H1 (cell line): ENCODE results near the gene PCDHGA1.

Source experiments
- EZH2 ChIP-seq: fragments of 200-600 bp; sonication (generic); IDR thresholded peaks from 2 replicates; pipeline ENCODE4 v1.7.1; 2012; ENCODE audit warnings: low read depth, mild to moderate bottlenecking, moderate library complexity, low read length, inconsistent platforms; ENCODE audit not compliant: severe bottlenecking
- HDAC2 ChIP-seq, 2 experiments: fragments of 300-600 bp in 1 of 2; sonication (generic) in 1 of 2; IDR thresholded peaks; 2 replicates each; pipeline ENCODE4 v1.6.1; 2011 to 2012; ENCODE audit warnings: low read depth in 2 of 2, low read length in 2 of 2, mild to moderate bottlenecking in 2 of 2, moderate library complexity in 2 of 2, borderline replicate concordance in 1 of 2, inconsistent platforms in 1 of 2
- JUND ChIP-seq: IDR thresholded peaks from 2 replicates; pipeline ENCODE4 v1.6.1; 2011; ENCODE audit warnings: mild to moderate bottlenecking, improper control_type of control experiment, low read length
- POLR2A ChIP-seq, 2 experiments: IDR thresholded peaks; 1 replicate in 1 of 2; 2 replicates in 1 of 2; pipeline ENCODE4 v1.6.1; 2011; ENCODE audit warnings: low read depth in 2 of 2, low read length in 2 of 2, mild to moderate bottlenecking in 2 of 2; ENCODE audit errors: control extremely low read depth in 1 of 2
- POLR2AphosphoS5 ChIP-seq: IDR thresholded peaks from 2 replicates; pipeline ENCODE4 v1.6.1; 2011; ENCODE audit warnings: low read depth, low read length
- RFX5 ChIP-seq: IDR thresholded peaks from 2 replicates; pipeline ENCODE4 v1.6.1; 2011; ENCODE audit warnings: low read depth, low read length, improper control_type of control experiment, borderline replicate concordance
- TAF7 ChIP-seq: optimal IDR thresholded peaks from 2 replicates; pipeline ENCODE3; 2011; ENCODE audit warnings: low read depth, mild to moderate bottlenecking, inconsistent platforms, low read length, moderate library complexity, borderline replicate concordance
- TCF12 ChIP-seq: IDR thresholded peaks from 2 replicates; pipeline ENCODE4 v1.6.1; 2011; ENCODE audit warnings: low read depth, mild to moderate bottlenecking, low read length
- TEAD4 ChIP-seq: IDR thresholded peaks from 2 replicates; pipeline ENCODE4 v1.6.1; 2012; ENCODE audit warnings: low read depth, low read length, inconsistent platforms, mixed read lengths
- USF2 ChIP-seq: IDR thresholded peaks from 2 replicates; pipeline ENCODE4 v1.6.1; 2011; ENCODE audit warnings: low read length, improper control_type of control experiment
- YY1 ChIP-seq: IDR thresholded peaks from 2 replicates; pipeline ENCODE4 v1.6.1; 2011; ENCODE audit warnings: low read depth, mild to moderate bottlenecking, low read length
- TF ChIP-seq, protein P1 (sequence below), 3 experiments: IDR thresholded peaks; 1 replicate in 2 of 3; 2 replicates in 1 of 3; pipeline versions ENCODE4 v1.5.1 to v1.6.1; 2011; ENCODE audit warnings: low read length in 3 of 3, mild to moderate bottlenecking in 3 of 3, inconsistent platforms in 2 of 3, low read depth in 1 of 3, moderate library complexity in 1 of 3; ENCODE audit not compliant: insufficient read depth in 1 of 3; ENCODE audit errors: control extremely low read depth in 1 of 3

- TF ChIP-seq POLR2AphosphoS5 (no peak), EZH2 (no peak), JUND (no peak), USF2 (no peak), HDAC2 (IDR thresholded peaks at IDR 0.05; ENCODE audit: borderline replicate concordance in 1 of 2, low read depth in 2 of 2, low read length in 2 of 2) (no peak), RFX5 (no peak), POLR2A (IDR thresholded peaks at IDR 0.05; ENCODE audit: control extremely low read depth in 1 of 2, low read depth in 2 of 2, low read length in 2 of 2) (no peak), YY1 (0 out of 2 replicates have a peak, but pooled peaks have one; percentile 36), TCF12 (no peak), TEAD4 (no peak), TAF7 (no peak)
- TF ChIP-seq, protein P1, sequence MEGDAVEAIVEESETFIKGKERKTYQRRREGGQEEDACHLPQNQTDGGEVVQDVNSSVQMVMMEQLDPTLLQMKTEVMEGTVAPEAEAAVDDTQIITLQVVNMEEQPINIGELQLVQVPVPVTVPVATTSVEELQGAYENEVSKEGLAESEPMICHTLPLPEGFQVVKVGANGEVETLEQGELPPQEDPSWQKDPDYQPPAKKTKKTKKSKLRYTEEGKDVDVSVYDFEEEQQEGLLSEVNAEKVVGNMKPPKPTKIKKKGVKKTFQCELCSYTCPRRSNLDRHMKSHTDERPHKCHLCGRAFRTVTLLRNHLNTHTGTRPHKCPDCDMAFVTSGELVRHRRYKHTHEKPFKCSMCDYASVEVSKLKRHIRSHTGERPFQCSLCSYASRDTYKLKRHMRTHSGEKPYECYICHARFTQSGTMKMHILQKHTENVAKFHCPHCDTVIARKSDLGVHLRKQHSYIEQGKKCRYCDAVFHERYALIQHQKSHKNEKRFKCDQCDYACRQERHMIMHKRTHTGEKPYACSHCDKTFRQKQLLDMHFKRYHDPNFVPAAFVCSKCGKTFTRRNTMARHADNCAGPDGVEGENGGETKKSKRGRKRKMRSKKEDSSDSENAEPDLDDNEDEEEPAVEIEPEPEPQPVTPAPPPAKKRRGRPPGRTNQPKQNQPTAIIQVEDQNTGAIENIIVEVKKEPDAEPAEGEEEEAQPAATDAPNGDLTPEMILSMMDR (IDR thresholded peaks at IDR 0.05; ENCODE audit: control extremely low read depth in 1 of 3, insufficient read depth in 1 of 3, low read depth in 1 of 3, low read length in 3 of 3) = peak; percentile 10 to 77 (median 60)
Observed at GRCh38 chr5:141338538-141339306, 8.4 kb downstream of the PCDHGA1 start, which contains the start of gene PCDHGA2.
